Coronary artery (tissue), 2 donors: ENCODE results near the gene RAB40B.
A peak's percentile ranks its signal among the peaks of the same experiment; 100 is the strongest.

ENCODE experiments used
- DNase-seq: peaks from one replicate; pipeline ENCODE4 v3.0.0-alpha.2; 2017; ENCODE audit warnings: low spot score
- H3K27ac ChIP-seq, 2 donors: fragments of 200-600 bp; sonication (generic); one replicate each; pipeline ENCODE4 v1.5.1; 2016 to 2019
- H3K4me3 ChIP-seq: fragments of 200-600 bp; sonication (generic); 2 replicates; pipeline ENCODE4 v1.5.1; 2016; ENCODE audit warnings: mild to moderate bottlenecking, moderate library complexity
- TF ChIP-seq, protein P1 (sequence below): fragments of 200-600 bp; sonication (generic); IDR thresholded peaks from one replicate; pipeline ENCODE4 v1.5.1; 2019; ENCODE audit warnings: antibody characterized with exemption

The RAB40B gene

DNA sequence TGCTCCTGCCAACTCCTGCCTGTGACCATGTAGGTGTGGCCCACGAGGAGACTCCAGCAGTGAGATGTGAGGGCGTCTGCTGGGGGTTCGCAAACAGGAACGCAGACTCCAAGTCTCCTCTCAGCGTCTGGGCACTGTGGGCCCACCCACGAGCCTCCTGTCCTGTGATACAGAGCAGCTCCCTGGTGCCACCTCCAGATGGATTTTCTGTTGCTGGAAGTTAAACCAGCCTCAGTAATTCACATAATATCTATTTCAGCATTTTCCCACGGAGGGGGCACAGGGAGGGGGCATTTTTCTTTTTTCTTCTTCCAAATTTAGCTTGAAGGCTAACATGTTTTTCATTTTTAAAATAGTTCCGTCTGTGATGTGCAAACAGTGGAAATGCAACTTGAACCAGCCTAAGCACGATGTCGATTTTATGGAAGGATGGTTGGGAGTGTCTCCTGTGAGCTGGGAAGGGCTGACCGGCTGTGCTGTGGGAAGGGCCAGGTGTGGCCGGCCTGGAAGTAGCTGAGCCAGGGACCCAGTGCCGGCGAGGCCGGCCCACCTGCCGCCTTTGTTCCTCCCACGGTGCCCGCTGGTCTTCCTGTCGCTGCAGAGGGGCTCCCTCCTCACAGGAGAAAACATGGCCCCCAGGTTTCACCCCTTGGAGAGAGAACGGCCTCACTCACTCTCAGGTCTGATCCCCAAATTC, 3.9 kb upstream of the RAB40B start:
- Histone ChIP-seq H3K4me3 (no peak overlapping the region), H3K27ac (peak overlapping the region in 1 of 2 donors; percentile 32)
- TF ChIP-seq, protein P1, sequence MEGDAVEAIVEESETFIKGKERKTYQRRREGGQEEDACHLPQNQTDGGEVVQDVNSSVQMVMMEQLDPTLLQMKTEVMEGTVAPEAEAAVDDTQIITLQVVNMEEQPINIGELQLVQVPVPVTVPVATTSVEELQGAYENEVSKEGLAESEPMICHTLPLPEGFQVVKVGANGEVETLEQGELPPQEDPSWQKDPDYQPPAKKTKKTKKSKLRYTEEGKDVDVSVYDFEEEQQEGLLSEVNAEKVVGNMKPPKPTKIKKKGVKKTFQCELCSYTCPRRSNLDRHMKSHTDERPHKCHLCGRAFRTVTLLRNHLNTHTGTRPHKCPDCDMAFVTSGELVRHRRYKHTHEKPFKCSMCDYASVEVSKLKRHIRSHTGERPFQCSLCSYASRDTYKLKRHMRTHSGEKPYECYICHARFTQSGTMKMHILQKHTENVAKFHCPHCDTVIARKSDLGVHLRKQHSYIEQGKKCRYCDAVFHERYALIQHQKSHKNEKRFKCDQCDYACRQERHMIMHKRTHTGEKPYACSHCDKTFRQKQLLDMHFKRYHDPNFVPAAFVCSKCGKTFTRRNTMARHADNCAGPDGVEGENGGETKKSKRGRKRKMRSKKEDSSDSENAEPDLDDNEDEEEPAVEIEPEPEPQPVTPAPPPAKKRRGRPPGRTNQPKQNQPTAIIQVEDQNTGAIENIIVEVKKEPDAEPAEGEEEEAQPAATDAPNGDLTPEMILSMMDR = no peak
- DNase-seq = no peak

DNA sequence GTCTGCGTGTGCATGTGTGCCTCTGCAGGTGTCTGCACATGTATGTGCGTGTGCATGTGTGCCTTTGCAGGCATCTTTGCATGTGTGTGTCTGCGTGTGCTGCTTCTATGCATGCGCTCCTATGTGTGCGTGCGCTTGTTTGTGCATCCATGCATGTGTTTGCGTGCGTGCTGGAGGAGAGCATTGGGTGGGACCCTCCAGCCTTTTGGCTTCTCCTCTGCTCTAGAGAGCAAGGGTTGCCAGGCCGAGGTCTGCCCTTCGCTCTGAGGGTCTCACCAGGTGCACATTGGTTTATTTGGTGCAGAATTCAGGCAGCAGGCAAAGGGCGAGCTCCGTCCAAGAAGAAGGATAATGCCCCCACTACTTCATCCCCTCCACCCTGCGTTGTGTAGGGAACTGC, 1.1 kb upstream of the RAB40B start:
- TF ChIP-seq, protein P1 = no peak
- no peak for DNase-seq
- H3K4me3 ChIP-seq = peak overlapping the region; percentile 98
- H3K27ac ChIP-seq = no peak overlapping the region

DNA sequence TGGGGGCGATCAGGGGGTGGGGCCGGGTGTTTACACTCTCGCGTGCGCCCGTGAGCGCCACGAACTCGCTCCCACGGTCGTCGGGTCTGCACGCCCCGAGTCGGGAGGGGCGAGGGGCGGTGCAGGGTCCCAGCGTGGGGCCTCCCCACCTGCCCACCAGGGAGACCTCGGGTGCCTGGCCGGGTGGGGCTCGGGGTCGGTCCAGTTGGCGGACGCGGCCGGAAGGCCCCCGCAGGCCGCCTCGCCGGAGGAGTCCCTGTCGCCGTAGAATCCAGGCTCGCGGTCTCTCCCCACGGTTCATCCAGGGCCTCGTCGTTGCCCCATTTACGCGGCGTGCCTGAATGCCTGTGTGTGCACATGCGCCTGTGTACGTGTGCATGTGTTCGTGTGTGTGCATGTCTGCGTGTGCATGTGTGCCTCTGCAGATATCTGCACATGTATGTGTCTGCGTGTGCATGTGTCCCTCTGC, 510 bp upstream of the RAB40B start:
- TF ChIP-seq, protein P1 = no peak
- DNase-seq = no peak
- H3K4me3 ChIP-seq = peak overlapping the region; percentile 98
- H3K27ac ChIP-seq = peak overlapping the region in 1 of 2 donors; percentile 62

GRCh38 chr17:82697808-82698064, 762 bp downstream of the RAB40B start:
- DNase-seq = no peak
- TF ChIP-seq, protein P1 = no peak
- Histone ChIP-seq H3K27ac (peak overlapping the region in 1 of 2 donors; percentile 47), H3K4me3 (peak overlapping the region; percentile 98)

DNA sequence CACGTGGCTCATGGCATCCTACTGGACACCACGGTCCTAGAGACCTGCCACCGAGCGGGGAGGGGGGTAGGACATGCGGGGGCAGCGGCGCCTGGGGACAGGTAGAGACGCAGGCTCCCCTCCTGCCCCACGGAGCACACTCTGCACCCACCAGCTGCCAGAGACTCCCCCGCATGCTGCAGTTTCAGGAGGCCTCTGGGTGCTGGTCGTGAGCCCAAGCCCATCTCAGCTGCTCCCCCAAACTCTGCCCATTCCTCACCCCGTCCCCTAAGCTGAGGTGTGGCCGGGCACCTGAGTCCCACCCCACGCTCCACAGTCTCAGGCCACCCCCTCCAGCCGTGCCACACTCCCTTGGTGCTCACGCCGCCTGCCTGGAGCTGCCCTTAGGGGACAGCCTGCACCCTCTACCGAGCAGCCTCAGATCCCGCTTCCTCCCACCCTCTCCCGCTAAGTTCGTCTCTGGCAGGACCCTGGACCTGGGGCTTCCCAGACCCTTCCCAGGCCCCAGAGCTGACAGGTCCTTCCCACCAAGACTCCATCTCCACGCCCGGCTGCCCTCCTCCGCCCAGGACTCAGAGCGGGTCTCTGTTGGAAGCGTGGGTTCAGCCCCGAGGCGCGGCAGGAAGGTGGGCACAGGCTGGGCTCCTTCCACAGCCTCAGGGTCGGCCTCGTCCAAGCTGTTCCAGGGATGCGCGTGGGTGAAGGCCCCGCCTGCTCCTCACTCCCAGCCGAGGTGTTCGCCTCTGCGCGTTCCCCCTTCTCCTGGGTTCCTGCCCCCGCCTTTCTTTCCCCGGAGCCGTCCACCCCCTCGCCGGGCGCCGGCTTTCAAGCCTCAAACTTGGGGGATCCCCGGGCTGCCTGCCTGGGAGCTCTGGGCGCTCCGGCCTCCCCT, 1.3 kb downstream of the RAB40B start:
- DNase-seq = no peak
- no peak overlapping the region for H3K27ac ChIP-seq
- TF ChIP-seq, protein P1 = no peak
- H3K4me3 ChIP-seq = peak overlapping the region; percentile 98

DNA sequence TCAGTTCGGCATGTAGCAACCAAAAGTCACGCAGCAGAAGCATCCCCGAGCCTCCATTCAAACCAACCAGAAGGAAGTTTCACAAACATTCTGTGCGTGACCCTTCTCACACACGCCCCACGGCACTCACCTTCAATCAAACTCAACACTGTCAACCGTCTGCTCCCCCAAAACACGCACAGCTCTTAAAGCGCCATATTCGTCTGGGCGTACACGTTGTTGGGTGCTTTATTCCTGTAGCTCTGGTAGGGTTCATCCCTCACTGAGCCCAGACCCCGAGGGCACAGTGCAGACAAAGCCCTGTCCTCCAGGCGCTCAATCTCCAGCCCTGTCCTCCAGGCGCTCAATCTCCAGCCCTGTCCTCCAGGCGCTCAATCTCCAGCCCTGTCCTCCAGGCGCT, 2.2 kb downstream of the RAB40B start:
- TF ChIP-seq, protein P1 = no peak
- H3K27ac ChIP-seq = no peak overlapping the region
- H3K4me3 ChIP-seq = no peak overlapping the region
- DNase-seq = no peak

GRCh38 chr17:82694647-82695046, 3.9 kb downstream of the RAB40B start:
- TF ChIP-seq, protein P1 = no peak
- DNase-seq = no peak
- Histone ChIP-seq H3K27ac (no peak overlapping the region), H3K4me3 (no peak overlapping the region)
